Gastroesophageal sphincter (tissue), 3 donors: ENCODE data around the gene CPA4.

ENCODE experiments used
- CTCF ChIP-seq, 4 experiments: fragments of 200-600 bp in 2 of 4; fragments of 450-650 bp in 2 of 4; sonication (generic) in 1 of 4; IDR thresholded peaks; one replicate each; pipeline ENCODE4 v1.5.1; 2017 to 2019; ENCODE audit warnings: antibody characterized with exemption in 4 of 4, mild to moderate bottlenecking in 2 of 4, moderate library complexity in 2 of 4
- POLR2A ChIP-seq, 2 donors: fragments of 450-650 bp; IDR thresholded peaks; one replicate each; pipeline ENCODE4 v1.6.1; 2017; ENCODE audit warnings: antibody characterized with exemption in 2 of 2, mild to moderate bottlenecking in 2 of 2, moderate library complexity in 1 of 2

- TF ChIP-seq CTCF (IDR thresholded peaks at IDR 0.05) (no peak), POLR2A (IDR thresholded peaks at IDR 0.05) (no peak)
Observed at GRCh38 chr7:130303127-130303526, 10.2 kb downstream of the CPA4 start.
